PC-3 (cell line): ENCODE data around the gene ERCC4.

ENCODE experiments used
- EZH2 ChIP-seq: fragments of 300-600 bp; sonication (generic); IDR thresholded peaks from one replicate; pipeline ENCODE4 v1.6.1; 2017; ENCODE audit warnings: antibody characterized with exemption, mild to moderate bottlenecking, low read length; ENCODE audit not compliant: unreplicated experiment
- EZH2phosphoT487 ChIP-seq: fragments of 300-600 bp; sonication (generic); IDR thresholded peaks from 2 replicates; pipeline ENCODE4 v1.6.1; 2018; ENCODE audit warnings: mild to moderate bottlenecking, antibody characterized with exemption, low read length, borderline replicate concordance
- TF ChIP-seq, protein P1 (sequence below): fragments of 300-600 bp; sonication (generic); conservative IDR thresholded peaks from 2 replicates; pipeline ENCODE4 v1.5.1; 2017; ENCODE audit warnings: antibody characterized with exemption, low read depth, mild to moderate bottlenecking, low read length

DNA sequence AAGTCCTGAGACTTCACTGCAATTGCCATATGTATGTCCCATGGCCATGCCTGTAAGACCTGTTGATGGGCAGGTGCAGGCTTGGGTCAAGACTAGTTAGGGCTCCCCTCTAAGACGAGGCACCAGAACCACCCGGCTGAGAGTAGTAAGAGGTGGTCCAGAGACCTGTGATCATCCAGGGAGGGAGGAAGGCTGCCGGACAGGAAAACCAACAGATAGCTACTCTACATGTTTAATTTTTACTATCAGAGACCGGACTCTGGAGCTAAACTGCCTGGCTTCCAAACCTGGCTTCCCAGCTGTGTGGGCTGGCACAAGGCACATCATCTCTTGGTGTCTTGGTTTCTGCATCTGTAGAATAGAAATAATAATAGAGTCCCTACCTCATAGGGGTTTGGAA is 73.0 kb downstream of the ERCC4 start:
- TF ChIP-seq, protein P1, sequence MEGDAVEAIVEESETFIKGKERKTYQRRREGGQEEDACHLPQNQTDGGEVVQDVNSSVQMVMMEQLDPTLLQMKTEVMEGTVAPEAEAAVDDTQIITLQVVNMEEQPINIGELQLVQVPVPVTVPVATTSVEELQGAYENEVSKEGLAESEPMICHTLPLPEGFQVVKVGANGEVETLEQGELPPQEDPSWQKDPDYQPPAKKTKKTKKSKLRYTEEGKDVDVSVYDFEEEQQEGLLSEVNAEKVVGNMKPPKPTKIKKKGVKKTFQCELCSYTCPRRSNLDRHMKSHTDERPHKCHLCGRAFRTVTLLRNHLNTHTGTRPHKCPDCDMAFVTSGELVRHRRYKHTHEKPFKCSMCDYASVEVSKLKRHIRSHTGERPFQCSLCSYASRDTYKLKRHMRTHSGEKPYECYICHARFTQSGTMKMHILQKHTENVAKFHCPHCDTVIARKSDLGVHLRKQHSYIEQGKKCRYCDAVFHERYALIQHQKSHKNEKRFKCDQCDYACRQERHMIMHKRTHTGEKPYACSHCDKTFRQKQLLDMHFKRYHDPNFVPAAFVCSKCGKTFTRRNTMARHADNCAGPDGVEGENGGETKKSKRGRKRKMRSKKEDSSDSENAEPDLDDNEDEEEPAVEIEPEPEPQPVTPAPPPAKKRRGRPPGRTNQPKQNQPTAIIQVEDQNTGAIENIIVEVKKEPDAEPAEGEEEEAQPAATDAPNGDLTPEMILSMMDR: no peak
- TF ChIP-seq EZH2phosphoT487: no peak
- TF ChIP-seq EZH2: no peak
